ENCODE data around the gene LTB. TPM values are rescaled to one million over a fixed set of nuclear protein-coding genes. Genes with fewer than 3 reads are reported as not detected.

The LTB gene
- total and polyA plus RNA-seq, 2 donors (not counting 3 experiments of a cell fraction or from before 2014, with no cell fraction given) = 1.2 to 2.1 TPM

- H3K4me1 ChIP-seq (ENCODE audit: control insufficient read depth, extremely low read depth, insufficient read depth, low read length) = peaks cover 17% of the 10 kb centered on the region
- no peaks in the 10 kb centered on the region for H3K9me1 ChIP-seq (replicated peaks; ENCODE audit: control insufficient read depth, extremely low read depth, insufficient read depth, low read length)
- no peaks in the 10 kb centered on the region for H3K27me3 ChIP-seq (ENCODE audit: control insufficient read depth in 2 of 2, insufficient read depth in 2 of 2, low read length in 2 of 2)
- ChIA-PET CTCF (interaction anchor here (0.7 to 31.0 kb wide), 8 partner anchors 8 to 569 kb away, joined by 3 to 1517 read pairs (median 4); partner anchors contain the start of genes C6orf47, LST1, LTB and NCR3), POLR2A (interaction anchor here (0.6 to 1.2 kb wide), 6 partner anchors 18 to 126 kb away, joined by 3 to 6 read pairs (median 4); no protein-coding TSS in a partner anchor)
- H3K27ac ChIP-seq (ENCODE audit: insufficient read depth, low read depth, low read length) = peak overlapping the region; percentile 87
- H3K79me2 ChIP-seq (ENCODE audit: control insufficient read depth, insufficient read depth, low read length) = peaks cover 7% of the 10 kb centered on the region
- DNase-seq (ENCODE audit: low read depth, low spot score) = no peak
- intact Hi-C loops (cut with micrococcal nuclease) (loop anchor here (1.0 to 10.0 kb wide), 10 partner anchors 12 to 405 kb away; partner anchors contain the start of genes BAG6, CLIC1, HSPA1B and MICA), dilution Hi-C loops (cut with MboI; ENCODE audit: extremely low pct_ligation_motif_present, low sequenced_read_pairs) (no loop called here)
- peak overlapping the region; percentile 34 for H2AFZ ChIP-seq (ENCODE audit: low read depth, low read length)
- H3K9me3 ChIP-seq (replicated peaks; ENCODE audit: control insufficient read depth, insufficient read depth, low read length) = no peaks in the 10 kb centered on the region
- FAIRE-seq = no peak
- H3K4me3 ChIP-seq (replicated peaks in 1 of 3; ENCODE audit: insufficient read depth in 1 of 3, low read depth in 1 of 3, low read length in 3 of 3) = peak overlapping the region; percentile 22 to 55 (median 34)
- TSS peak; percentile 64 for BruUV-seq (replicated peaks)
- H3K4me2 ChIP-seq (ENCODE audit: insufficient read depth, low read length) = peak overlapping the region; percentile 87
- H4K20me1 ChIP-seq (replicated peaks; ENCODE audit: control insufficient read depth, extremely low read depth, insufficient read depth, low read length) = no peaks in the 10 kb centered on the region
- H3K9ac ChIP-seq (replicated peaks; ENCODE audit: extremely low read depth, insufficient read depth, low read length) = peak overlapping the region; percentile 96
- H3K36me3 ChIP-seq (ENCODE audit: control insufficient read depth in 2 of 2, extremely low read depth in 1 of 2, insufficient read depth in 2 of 2, low read length in 2 of 2) = no peaks in the 10 kb centered on the region
- TF ChIP-seq FOS (IDR thresholded peaks at IDR 0.05; ENCODE audit: borderline replicate concordance, insufficient read depth, low read length) (no peak), GATA2 (IDR thresholded peaks at IDR 0.05; ENCODE audit: insufficient read depth, insufficient read length, low read depth, low read length) (peak; percentile 2)
These were observed 34.3 kb downstream of the LTB start for GRCh38 chr6:31547727-31548543.

DNA sequence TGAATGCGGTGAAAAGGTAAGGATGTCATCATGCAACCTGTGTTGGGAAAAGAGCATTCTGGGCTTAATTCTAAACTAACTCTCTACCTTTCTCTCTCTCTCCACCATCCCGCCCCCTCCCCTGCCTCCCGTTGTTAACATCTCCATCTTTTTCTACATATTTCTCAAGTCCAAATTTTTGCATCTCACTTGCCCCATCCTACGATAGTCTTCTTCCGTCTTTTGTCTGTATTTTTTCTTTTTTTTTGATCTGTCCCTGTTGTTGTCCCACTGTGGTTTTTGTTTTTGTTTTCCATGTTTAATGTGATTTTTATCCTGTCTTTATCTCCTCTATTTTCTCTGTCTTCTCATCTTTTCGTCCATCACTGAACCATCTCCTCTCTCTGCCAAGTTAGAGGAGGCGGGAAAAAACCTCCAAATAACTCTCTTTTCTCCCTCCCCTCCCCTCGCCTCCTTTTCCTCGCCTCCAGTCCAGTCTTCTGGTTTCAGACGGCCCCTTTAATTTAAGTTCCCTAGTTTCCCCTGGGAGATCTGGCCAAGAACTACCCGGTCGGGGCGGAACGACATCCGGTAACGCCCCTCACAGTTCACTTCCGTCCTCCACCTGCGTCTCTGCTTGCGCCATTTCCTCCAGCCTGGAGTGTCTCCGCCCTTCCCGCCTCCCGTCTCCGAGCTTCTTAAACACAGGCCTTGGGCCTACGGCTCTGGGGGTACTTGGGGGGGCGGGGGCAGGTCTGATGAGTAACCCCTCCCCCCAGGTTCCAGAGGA lies 35.1 kb downstream of the LTB start, which contains the start of gene NFKBIL1:
TSS of gene NFKBIL1 (plus strand) at position 651 of the 769 bp plus-strand sequence. CDS start at position 738, 87 bp downstream.
- Histone ChIP-seq H3K4me3 (replicated peaks in 1 of 3; ENCODE audit: insufficient read depth in 1 of 3, low read depth in 1 of 3, low read length in 3 of 3) (peak within 1 kb of the TSS; percentile 31 to 55 (median 34)), H3K9me1 (replicated peaks; ENCODE audit: control insufficient read depth, extremely low read depth, insufficient read depth, low read length) (no peaks in the 10 kb centered on the region), H3K36me3 (ENCODE audit: control insufficient read depth in 2 of 2, extremely low read depth in 1 of 2, insufficient read depth in 2 of 2, low read length in 2 of 2) (no peaks in the 10 kb centered on the region), H3K27me3 (ENCODE audit: control insufficient read depth in 2 of 2, insufficient read depth in 2 of 2, low read length in 2 of 2) (no peaks in the 10 kb centered on the region), H3K9ac (replicated peaks; ENCODE audit: extremely low read depth, insufficient read depth, low read length) (peak within 1 kb of the TSS; percentile 96), H3K79me2 (ENCODE audit: control insufficient read depth, insufficient read depth, low read length) (peaks cover 7% of the 10 kb centered on the region), H3K4me2 (ENCODE audit: insufficient read depth, low read length) (peak within 1 kb of the TSS; percentile 87), H2AFZ (ENCODE audit: low read depth, low read length) (peak within 1 kb of the TSS; percentile 43), H3K4me1 (ENCODE audit: control insufficient read depth, extremely low read depth, insufficient read depth, low read length) (peaks cover 20% of the 10 kb centered on the region), H3K9me3 (replicated peaks; ENCODE audit: control insufficient read depth, insufficient read depth, low read length) (no peaks in the 10 kb centered on the region), H3K27ac (ENCODE audit: insufficient read depth, low read depth, low read length) (peak within 1 kb of the TSS; percentile 87), H4K20me1 (replicated peaks; ENCODE audit: control insufficient read depth, extremely low read depth, insufficient read depth, low read length) (no peaks in the 10 kb centered on the region)
- peak; percentile 92 for FAIRE-seq
- intact Hi-C loops (cut with micrococcal nuclease) = loop anchor here (1.0 to 10.0 kb wide), 13 partner anchors 13 to 406 kb away; partner anchors contain the start of genes BAG6, CLIC1, HSPA1B and MICA
- TF ChIP-seq POLR2A (IDR thresholded peaks at IDR 0.05; ENCODE audit: low read depth, low read length) (peak; percentile 55), GATA2 (IDR thresholded peaks at IDR 0.05; ENCODE audit: insufficient read depth, insufficient read length, low read depth, low read length) (no peak), POLR2AphosphoS5 (IDR thresholded peaks at IDR 0.05; ENCODE audit: insufficient read depth, low read depth, low read length) (peak; percentile 74)
- dilution Hi-C loops (cut with MboI; ENCODE audit: extremely low pct_ligation_motif_present, low sequenced_read_pairs) = no loop called here
- no TSS peak for BruUV-seq (replicated peaks)
- CTCF ChIA-PET = interaction anchor here (0.9 to 31.0 kb wide), 12 partner anchors 9 to 570 kb away, joined by 3 to 1517 read pairs (median 3); partner anchors contain the start of genes GPANK1, LST1, LTB and NCR3
- POLR2A ChIA-PET = interaction anchor here (0.6 to 0.9 kb wide), 3 partner anchors 19 to 127 kb away, joined by 3 to 5 read pairs (median 5); no protein-coding TSS in a partner anchor
- peak; percentile 94 for DNase-seq (ENCODE audit: low read depth, low spot score)
